Measurements from ENCODE around the gene ITPRIPL1. TPM values are rescaled to one million over a fixed set of nuclear protein-coding genes. Genes with fewer than 3 reads are reported as not detected.
A peak's percentile ranks its signal among the peaks of the same experiment; 100 is the strongest.

ITPRIPL1 gene
- total RNA-seq, 4 donors from 2014 or later, result 1.8 to 4.1 (median 2.5) TPM

DNA sequence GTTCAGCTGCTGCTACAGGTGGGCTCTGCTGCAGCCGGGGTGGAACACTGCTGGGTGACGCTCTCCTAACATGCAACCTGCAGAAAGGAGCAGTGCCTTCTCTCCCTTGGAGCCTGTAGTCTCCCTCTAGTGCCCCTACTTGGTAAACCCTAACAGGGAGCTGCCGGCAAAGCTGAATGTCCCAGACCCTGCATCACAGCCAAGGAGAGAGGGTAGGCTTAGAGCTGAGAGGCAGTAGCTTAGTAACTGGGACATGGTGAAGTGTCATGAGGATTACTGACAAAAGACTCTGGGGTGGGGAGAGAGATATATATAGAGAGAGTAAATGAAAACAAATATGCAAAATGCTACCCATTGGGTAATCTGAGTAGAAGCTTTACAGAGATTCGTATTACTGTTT is 20.3 kb downstream of the ITPRIPL1 start:
- whole genome bisulfite sequencing, 2 donors, result 89 to 95% methylated on average over 1 to 4 of the region's 4 CpGs
- Histone ChIP-seq H3K9me3 (no peaks in the 10 kb centered on the region), H3K27me3 (no peaks in the 10 kb centered on the region), H3K27ac (peak overlapping the region in 1 of 4 donors; percentile 16), H3K4me1 (no peaks in the 10 kb centered on the region), H3K4me3 (no peak overlapping the region), H3K36me3 (peaks cover 0 to 10% (median 0%) of the 10 kb centered on the region in 3 donors)
- TF ChIP-seq, protein P1, sequence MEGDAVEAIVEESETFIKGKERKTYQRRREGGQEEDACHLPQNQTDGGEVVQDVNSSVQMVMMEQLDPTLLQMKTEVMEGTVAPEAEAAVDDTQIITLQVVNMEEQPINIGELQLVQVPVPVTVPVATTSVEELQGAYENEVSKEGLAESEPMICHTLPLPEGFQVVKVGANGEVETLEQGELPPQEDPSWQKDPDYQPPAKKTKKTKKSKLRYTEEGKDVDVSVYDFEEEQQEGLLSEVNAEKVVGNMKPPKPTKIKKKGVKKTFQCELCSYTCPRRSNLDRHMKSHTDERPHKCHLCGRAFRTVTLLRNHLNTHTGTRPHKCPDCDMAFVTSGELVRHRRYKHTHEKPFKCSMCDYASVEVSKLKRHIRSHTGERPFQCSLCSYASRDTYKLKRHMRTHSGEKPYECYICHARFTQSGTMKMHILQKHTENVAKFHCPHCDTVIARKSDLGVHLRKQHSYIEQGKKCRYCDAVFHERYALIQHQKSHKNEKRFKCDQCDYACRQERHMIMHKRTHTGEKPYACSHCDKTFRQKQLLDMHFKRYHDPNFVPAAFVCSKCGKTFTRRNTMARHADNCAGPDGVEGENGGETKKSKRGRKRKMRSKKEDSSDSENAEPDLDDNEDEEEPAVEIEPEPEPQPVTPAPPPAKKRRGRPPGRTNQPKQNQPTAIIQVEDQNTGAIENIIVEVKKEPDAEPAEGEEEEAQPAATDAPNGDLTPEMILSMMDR (IDR thresholded peaks at IDR 0.05), result no peak
- no peak for TF ChIP-seq POLR2A (IDR thresholded peaks at IDR 0.05)
- DNase-seq, result no peak
- intact Hi-C loops (cut with DNase I), result no loop called here

DNA sequence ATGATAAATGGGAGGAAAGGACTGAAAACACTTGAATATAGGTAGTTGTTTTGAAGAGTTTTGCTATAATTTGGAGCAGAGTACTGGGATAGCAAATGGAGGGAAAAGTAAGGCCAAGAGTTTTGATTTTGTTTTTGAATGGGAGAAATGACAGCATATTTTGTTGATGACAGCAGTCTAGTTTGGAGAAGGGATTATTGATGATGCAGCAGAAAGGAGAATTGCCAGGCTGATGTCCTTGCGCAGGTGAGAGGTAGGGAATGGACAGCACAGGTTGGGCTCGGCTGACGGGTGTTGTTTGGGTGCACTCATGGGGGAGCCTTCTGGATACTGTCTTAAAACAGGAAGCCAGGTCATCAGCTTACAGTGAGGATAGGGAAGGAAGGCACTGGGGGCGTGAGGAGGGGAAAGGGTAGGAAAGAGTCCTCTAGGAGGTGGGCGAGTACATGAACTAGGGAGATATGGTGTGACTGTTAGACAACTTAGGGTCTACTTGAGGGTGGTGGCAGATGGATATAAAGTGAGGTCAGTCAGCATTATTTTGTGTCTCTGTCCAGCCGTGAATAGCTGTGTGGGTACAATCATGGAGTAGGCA is 20.8 kb downstream of the ITPRIPL1 start:
- Histone ChIP-seq H3K27me3 (no peaks in the 10 kb centered on the region), H3K36me3 (peaks cover 0 to 10% (median 0%) of the 10 kb centered on the region in 3 donors), H3K4me1 (no peaks in the 10 kb centered on the region), H3K4me3 (no peak overlapping the region), H3K9me3 (no peaks in the 10 kb centered on the region), H3K27ac (no peak overlapping the region)
- 94% methylated on average over 6 of the region's 6 CpGs for WGBS, 2 donors
- intact Hi-C loops (cut with DNase I), result no loop called here
- TF ChIP-seq, protein P1 (IDR thresholded peaks at IDR 0.05), result no peak
- no peak for TF ChIP-seq POLR2A (IDR thresholded peaks at IDR 0.05)
- DNase-seq, result no peak

DNA sequence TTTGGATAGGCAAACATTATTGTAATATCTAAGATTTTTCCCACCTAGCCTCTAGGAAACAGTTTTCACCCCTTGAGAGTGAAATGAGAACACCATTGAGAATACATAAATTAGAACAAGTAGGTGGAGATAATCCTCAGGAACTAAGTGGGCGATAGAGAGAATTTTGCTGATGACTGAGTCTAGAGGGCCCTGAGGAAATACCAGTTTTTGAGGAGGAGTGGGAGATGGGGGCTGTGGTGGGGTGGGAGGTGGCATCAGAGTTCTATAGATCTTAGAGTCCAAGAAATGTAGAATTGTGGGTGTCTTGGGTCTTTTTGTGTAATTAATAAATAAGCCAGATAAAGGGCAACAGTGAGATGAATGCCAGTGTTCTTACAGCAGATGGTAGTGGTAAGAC is 22.3 kb downstream of the ITPRIPL1 start:
- H3K36me3 ChIP-seq, result peaks cover 0 to 10% (median 0%) of the 10 kb centered on the region in 3 donors
- H3K27me3 ChIP-seq, result no peaks in the 10 kb centered on the region
- TF ChIP-seq, protein P1 (IDR thresholded peaks at IDR 0.05), result no peak
- no peak for TF ChIP-seq POLR2A (IDR thresholded peaks at IDR 0.05)
- H3K4me1 ChIP-seq, result no peaks in the 10 kb centered on the region
- no peaks in the 10 kb centered on the region for H3K9me3 ChIP-seq
- intact Hi-C loops (cut with DNase I), result no loop called here
- no peak overlapping the region for H3K27ac ChIP-seq
- no peak overlapping the region for H3K4me3 ChIP-seq
- WGBS, 2 donors, result 74 to 87% methylated on average over 1 of the region's 1 CpG
- DNase-seq, result no peak

DNA sequence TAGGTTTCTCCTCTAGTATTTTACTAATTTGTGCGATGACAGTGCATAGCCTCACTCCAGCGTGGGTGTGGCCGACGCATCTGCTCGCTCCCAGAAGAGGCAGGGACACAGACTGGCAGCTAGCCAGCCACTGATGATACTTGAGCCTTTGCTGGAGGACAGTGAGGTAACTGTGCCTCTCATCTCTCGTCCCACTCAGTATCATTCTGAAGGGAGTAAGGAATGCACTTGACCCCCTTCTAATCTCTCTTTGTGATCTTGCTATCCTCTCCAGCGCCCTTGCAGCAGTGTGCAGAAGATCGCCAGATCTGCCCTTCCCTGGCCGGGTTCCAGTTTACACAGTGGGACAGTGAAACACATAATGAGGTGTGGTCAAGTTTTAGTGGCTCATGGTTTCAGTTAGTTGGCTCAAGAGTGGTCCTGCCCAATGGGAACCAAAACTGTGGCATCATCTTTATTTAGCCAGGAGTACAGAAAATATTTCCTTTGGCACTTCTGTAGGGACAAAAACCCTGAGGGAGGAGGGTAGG is 28.0 kb downstream of the ITPRIPL1 start:
- DNase-seq, result no peak
- H3K27me3 ChIP-seq, result no peaks in the 10 kb centered on the region
- H3K36me3 ChIP-seq, result peaks cover 0 to 3% (median 0%) of the 10 kb centered on the region in 3 donors
- peak overlapping the region; percentile 16 to 75 (median 56) for H3K27ac ChIP-seq
- no peaks in the 10 kb centered on the region for H3K9me3 ChIP-seq
- intact Hi-C loops (cut with DNase I), result no loop called here
- WGBS, 2 donors, result 41 to 54% methylated on average over 2 to 8 of the region's 9 CpGs
- no peak overlapping the region for H3K4me3 ChIP-seq
- TF ChIP-seq, protein P1 (IDR thresholded peaks at IDR 0.05), result no peak
- no peak for TF ChIP-seq POLR2A (IDR thresholded peaks at IDR 0.05)
- H3K4me1 ChIP-seq, result peaks cover 0 to 10% (median 0%) of the 10 kb centered on the region in 3 donors

DNA sequence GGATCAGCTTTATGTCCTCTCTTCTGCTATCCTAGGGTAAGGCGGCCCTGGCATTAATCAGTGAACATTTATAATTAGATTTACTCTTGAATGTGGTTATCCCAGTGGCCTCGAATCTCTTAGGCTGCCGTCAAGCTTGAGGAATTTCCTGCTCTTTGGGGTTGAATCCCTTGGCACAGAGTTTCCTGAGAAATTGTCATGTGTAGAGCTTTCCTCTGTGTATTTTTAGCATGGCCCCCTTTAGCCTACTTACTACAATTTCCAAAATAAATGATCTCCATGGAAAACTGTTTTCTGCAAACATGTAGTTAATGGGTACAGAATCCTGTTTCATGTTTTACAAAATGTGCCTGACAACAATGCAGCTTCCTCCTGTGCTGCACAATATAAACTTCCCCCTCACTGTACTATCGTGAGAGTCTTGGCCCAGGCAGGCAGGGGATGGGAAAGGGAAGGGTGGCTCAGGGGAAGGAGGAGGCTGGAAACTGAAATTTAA is 28.5 kb downstream of the ITPRIPL1 start:
- peaks cover 0 to 3% (median 0%) of the 10 kb centered on the region in 3 donors for H3K36me3 ChIP-seq
- H3K4me1 ChIP-seq, result peaks cover 0 to 10% (median 0%) of the 10 kb centered on the region in 3 donors
- no peak overlapping the region for H3K4me3 ChIP-seq
- intact Hi-C loops (cut with DNase I), result no loop called here
- 72 to 81% methylated on average over 3 to 4 of the region's 4 CpGs for WGBS, 2 donors
- no peak for DNase-seq
- no peaks in the 10 kb centered on the region for H3K9me3 ChIP-seq
- peak overlapping the region; percentile 16 to 76 (median 58) for H3K27ac ChIP-seq
- no peaks in the 10 kb centered on the region for H3K27me3 ChIP-seq
- TF ChIP-seq, protein P1 (IDR thresholded peaks at IDR 0.05), result no peak
- no peak for TF ChIP-seq POLR2A (IDR thresholded peaks at IDR 0.05)
